HepG2 (cell line): ENCODE results near the gene NMRAL1. TPM values are rescaled to one million over a fixed set of nuclear protein-coding genes. Genes with fewer than 3 reads are reported as not detected.
A peak's percentile ranks its signal among the peaks of the same experiment; 100 is the strongest.

Source experiments
- ATAC-seq: fragments of 200-7000 bp; cut with Tn5 transposase; 3 replicates; pipeline ENCODE4 v1.9.1; 2020; ENCODE audit warnings: mild to moderate bottlenecking, moderate library complexity
- BruUV-seq: library from RNA; stranded (reverse); fragments of 400-500 nt; replicated peaks from 2 replicates; lab custom pipeline; 2021; lab: Mats Ljungman, UMichigan
- CTCF ChIA-PET: fragments of 300-600 bp; formaldehyde crosslinking; extraction: SDS; loops from one replicate; lab custom pipeline; 2021; ENCODE audit warnings: low total read pairs, inconsistent platforms, low intra/inter-chr PET ratio; lab: Yijun Ruan, JAX
- POLR2A ChIA-PET: fragments of 350-600 bp; sonication (Branson Sonifier 250); formaldehyde crosslinking; loops from one replicate; lab custom pipeline; 2020; ENCODE audit warnings: antibody characterized with exemption, inconsistent platforms; lab: Yijun Ruan, JAX
- DNase-seq: peaks from one replicate; pipeline ENCODE4 v3.0.0-alpha.2; 2015; ENCODE audit warnings: low spot score
- FAIRE-seq: peaks from 3 replicates; lab custom pipeline; 2011; peaks lifted over from hg19 to GRCh38; lab: Jason Lieb, UNC
- H2AFZ ChIP-seq: one replicate; pipeline ENCODE4 v1.6.1; 2011; ENCODE audit warnings: low read length, inconsistent platforms
- H3K27ac ChIP-seq: fragments of 300-600 bp; 3 replicates; pipeline ENCODE4 v1.8.0; 2011; ENCODE audit warnings: mixed run types, mild to moderate bottlenecking, mixed read lengths, low read length, inconsistent platforms; ENCODE audit not compliant: insufficient read depth; ENCODE audit errors: extremely low read length
- H3K27me3 ChIP-seq, 2 experiments: fragments of 200-600 bp in 1 of 2; 2 replicates in 1 of 2; 3 replicates in 1 of 2; pipeline versions ENCODE4 v1.6.0 to v1.8.0; 2011; ENCODE audit warnings: low read length in 2 of 2, mild to moderate bottlenecking in 2 of 2, moderate library complexity in 2 of 2, inconsistent platforms in 1 of 2; ENCODE audit not compliant: insufficient read depth in 2 of 2, control insufficient read depth in 1 of 2
- H3K36me3 ChIP-seq, 2 experiments: fragments of 200-600 bp in 1 of 2; replicated peaks in 1 of 2; 2 replicates in 1 of 2; 3 replicates in 1 of 2; pipeline versions ENCODE4 v1.5.1 to v1.8.0; 2011; ENCODE audit warnings: low read length in 2 of 2, inconsistent platforms in 1 of 2; ENCODE audit not compliant: insufficient read depth in 2 of 2, control insufficient read depth in 1 of 2
- H3K4me1 ChIP-seq: 2 replicates; pipeline ENCODE4 v1.5.1; 2012; ENCODE audit warnings: low read length, inconsistent platforms; ENCODE audit not compliant: insufficient read depth
- H3K4me2 ChIP-seq: 2 replicates; pipeline ENCODE4 v1.6.0; 2011; ENCODE audit warnings: low read depth, low read length, inconsistent platforms
- H3K4me3 ChIP-seq, 3 experiments: fragments of 200-600 bp in 1 of 3; sonication (generic), shearing (Covaris generic) in 1 of 3; replicated peaks in 1 of 3; 2 replicates each; pipeline ENCODE4 v1.5.1; 2011 to 2016; ENCODE audit warnings: low read length in 3 of 3, inconsistent platforms in 2 of 3, low read depth in 2 of 3, mild to moderate bottlenecking in 2 of 3, control low read depth in 1 of 3, mixed read lengths in 1 of 3; ENCODE audit not compliant: insufficient read depth in 1 of 3
- H3K79me2 ChIP-seq: one replicate; pipeline ENCODE4 v1.6.1; 2011; ENCODE audit warnings: low read length, inconsistent platforms; ENCODE audit not compliant: insufficient read depth
- H3K9ac ChIP-seq: 2 replicates; pipeline ENCODE4 v1.6.0; 2011; ENCODE audit warnings: mild to moderate bottlenecking, low read depth, low read length, inconsistent platforms; ENCODE audit not compliant: insufficient read depth
- H3K9me3 ChIP-seq: 2 replicates; pipeline ENCODE4 v1.5.1; 2012; ENCODE audit warnings: mild to moderate bottlenecking, low read length
- H4K20me1 ChIP-seq: 2 replicates; pipeline ENCODE4 v1.6.0; 2011; ENCODE audit warnings: inconsistent platforms, mild to moderate bottlenecking, low read length, moderate library complexity; ENCODE audit not compliant: insufficient read depth
- AGO2 ChIP-seq: fragments of 200-400 bp; formaldehyde crosslinking; optimal IDR thresholded peaks from 2 replicates; pipeline ENCODE3; 2017; ENCODE audit warnings: mild to moderate bottlenecking, low read depth, low read length, moderate library complexity
- KAT7 ChIP-seq: IDR thresholded peaks from 2 replicates; pipeline ENCODE4 v1.6.1; 2018; ENCODE audit warnings: borderline replicate concordance, missing compliant biosample characterization
- ZBTB38 ChIP-seq: sonication (generic); formaldehyde crosslinking; IDR thresholded peaks from 2 replicates; pipeline ENCODE4 v1.5.1; 2020; ENCODE audit warnings: mild to moderate bottlenecking, missing genetic modification reagents
- ZNF687 ChIP-seq: sonication (generic); formaldehyde crosslinking; IDR thresholded peaks from 2 replicates; pipeline ENCODE4 v1.5.1; 2020; ENCODE audit warnings: mild to moderate bottlenecking, missing genetic modification reagents, moderate library complexity
- WGBS: methylation state at CpG from one replicate; pipeline ENCODE4 v1.1.6; 2017; ENCODE audit warnings: low lambda C conversion rate; 5-methylcytosine and 5-hydroxymethylcytosine counted together
- in situ Hi-C: cut with HindIII; loops from 2 replicates; pipeline ENCODE4 v1.10.0; 2017; ENCODE audit warnings: low pct_unique_long_range_greater_than_20kb; ENCODE audit not compliant: extremely low pct_ligation_motif_present
- intact Hi-C: fragments of 100-400 bp; cut with micrococcal nuclease; formaldehyde crosslinking; loops from one replicate; pipeline ENCODE4 v1.10.0; 2022; ENCODE audit not compliant: unreplicated experiment
- polyA plus RNA-seq, 8 experiments: library from polyadenylated mRNA; depleted of rRNA in 3 of 8; stranded (reverse) in 7 of 8; unstranded in 1 of 8; fragments of >200 nt; fragmentation: Illumina TruSeq in 4 of 8; extraction: Trizol in 4 of 8; gene quantifications; 2 replicates each; pipeline versions ENCODE4 v1.2.1 to v1.2.3, GENCODE V29; 2011 to 2016; ENCODE audit warnings: low read depth in 4 of 8, missing spikeins in 1 of 8, mixed read lengths in 1 of 8; ENCODE audit not compliant: insufficient read depth in 1 of 8
- total RNA-seq, 5 experiments: library from RNA; depleted of rRNA; stranded (reverse); fragments of >200 nt; fragmentation: Illumina TruSeq; extraction: Trizol; gene quantifications; 2 replicates each; pipeline ENCODE4 v1.2.3, GENCODE V29; 2016; ENCODE audit warnings: low read depth in 1 of 5
- TF ChIP-seq, protein P1 (sequence below): sonication (generic); formaldehyde crosslinking; conservative IDR thresholded peaks from 2 replicates; pipeline ENCODE4 v1.4.0; 2020; ENCODE audit warnings: mild to moderate bottlenecking, missing genetic modification reagents, moderate library complexity

NMRAL1 gene
- total and polyA plus RNA-seq, 2 of the 13 experiments (the other 11 are each of a cell fraction or from before 2014, with no cell fraction given), result 30.8 to 33.1 TPM

DNA sequence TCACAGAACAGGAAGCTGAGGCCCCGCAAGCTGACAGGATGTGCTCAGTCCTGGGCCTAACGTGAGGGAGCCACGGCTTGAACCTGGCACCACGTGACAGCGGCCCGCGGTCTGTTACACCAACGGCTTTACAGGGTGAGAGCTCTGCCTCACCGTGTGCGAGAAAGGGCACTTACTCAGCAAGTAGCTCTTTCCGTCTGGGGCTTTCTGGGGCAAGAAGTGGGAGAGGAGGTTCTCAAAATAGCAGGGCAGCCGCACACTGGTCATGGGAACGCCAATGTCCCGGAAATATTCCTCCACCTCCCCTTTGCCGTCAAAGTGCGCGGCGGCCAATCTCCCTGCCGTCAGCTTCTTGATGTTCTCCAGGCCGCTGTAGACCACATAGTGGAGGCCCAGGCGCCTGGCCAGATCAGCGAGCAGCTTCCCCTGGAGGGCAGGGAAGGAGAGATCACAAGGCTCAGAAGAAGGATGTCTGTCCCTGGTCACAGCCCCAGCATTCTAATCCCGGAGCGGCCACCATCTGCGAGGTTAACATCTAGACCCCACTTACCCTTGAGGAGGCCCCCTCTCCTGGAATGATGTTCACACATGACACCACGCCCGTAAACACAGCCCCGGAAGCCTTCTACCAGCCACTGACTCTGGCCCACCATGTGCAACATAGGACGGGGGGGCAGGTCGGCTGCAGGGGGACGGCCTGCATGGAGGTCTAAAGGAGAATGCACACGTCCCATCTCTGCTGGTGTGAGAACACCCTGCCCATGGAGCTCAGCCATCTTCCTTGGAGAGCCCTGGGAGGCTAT lies 8.2 kb downstream of the NMRAL1 start:
- Histone ChIP-seq H3K4me3 (no peak overlapping the region), H3K4me2 (no peak overlapping the region), H3K9me3 (no peaks in the 10 kb centered on the region), H4K20me1 (no peaks in the 10 kb centered on the region), H2AFZ (no peak overlapping the region), H3K27me3 (no peaks in the 10 kb centered on the region), H3K9ac (no peak overlapping the region), H3K79me2 (no peaks in the 10 kb centered on the region), H3K36me3 (peaks cover 0 to 12% of the 10 kb centered on the region in 2 experiments; a peak in 3 of 5 replicates), H3K27ac (no peak overlapping the region), H3K4me1 (peaks cover 41% of the 10 kb centered on the region)
- POLR2A ChIA-PET, result interaction anchor here (1.6 kb wide), 1 partner anchor 10 kb away, joined by 4 read pairs; the partner anchor contains the start of gene HMOX2
- DNase-seq, result no peak
- WGBS, result 97% methylated on average over 16 of the region's 32 CpGs
- CTCF ChIA-PET, result no interaction called here
- intact Hi-C loops, result no loop called here
- in situ Hi-C loops, result no loop called here
- BruUV-seq, result no TSS peak
- no peak for FAIRE-seq
- ATAC-seq, result no peak
- TF ChIP-seq AGO2 (peak; percentile 10), KAT7 (CRISPR knock-in tag) (no peak)
- TF ChIP-seq, all 625 proteins: peak for 1

DNA sequence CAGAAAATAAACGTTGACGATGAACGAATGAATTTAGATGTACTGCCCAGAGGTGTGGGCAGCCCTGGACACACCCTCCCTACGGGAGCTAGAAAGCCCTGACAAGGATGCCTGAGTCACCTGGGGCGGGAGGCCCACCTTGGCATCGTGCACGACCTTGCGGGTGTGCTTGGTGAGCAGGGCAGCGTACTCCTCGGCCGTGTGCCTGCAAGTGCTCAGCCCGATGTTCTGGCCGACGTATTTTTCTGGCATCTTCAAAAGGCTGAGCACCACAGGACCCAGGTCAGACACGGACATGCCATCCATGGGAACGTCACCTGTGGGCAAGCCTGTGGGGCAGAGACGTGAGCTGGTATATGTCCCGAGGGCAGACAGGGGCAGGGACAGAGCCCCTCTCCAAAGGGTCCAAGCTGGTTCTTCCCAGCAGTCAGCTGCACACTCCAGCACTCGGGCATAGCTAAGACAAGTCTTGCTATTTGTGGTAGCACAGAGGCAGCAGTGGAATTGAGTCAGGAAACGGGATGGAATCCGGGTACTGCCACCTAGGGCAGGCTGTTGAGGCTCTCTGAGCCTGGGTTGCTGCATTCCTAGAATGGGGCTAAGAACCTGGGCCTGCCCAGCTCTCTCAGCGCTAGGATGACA lies 10.8 kb downstream of the NMRAL1 start:
- POLR2A ChIA-PET, result interaction anchor here (8.2 kb wide), 1 partner anchor 10 kb away, joined by 175 read pairs; the partner anchor contains the start of genes HMOX2 and NMRAL1
- intact Hi-C loops, result no loop called here
- Histone ChIP-seq H3K79me2 (no peaks in the 10 kb centered on the region), H3K36me3 (peaks cover 0 to 9% of the 10 kb centered on the region in 2 experiments; a peak in 3 of 5 replicates), H3K4me2 (no peak overlapping the region), H2AFZ (no peak overlapping the region), H4K20me1 (no peaks in the 10 kb centered on the region), H3K4me3 (no peak overlapping the region), H3K27ac (no peak overlapping the region), H3K9ac (no peak overlapping the region), H3K4me1 (peaks cover 59% of the 10 kb centered on the region), H3K27me3 (no peaks in the 10 kb centered on the region), H3K9me3 (no peaks in the 10 kb centered on the region)
- ATAC-seq (no peak), FAIRE-seq (no peak), DNase-seq (no peak)
- TF ChIP-seq ZBTB38 (CRISPR knock-in tag) (0 out of 2 replicates have a peak, but pooled peaks have one; percentile 27), ZNF687 (CRISPR knock-in tag) (peak; percentile 17; the same call in 1 of the 2 replicates)
- TF ChIP-seq, protein P1, sequence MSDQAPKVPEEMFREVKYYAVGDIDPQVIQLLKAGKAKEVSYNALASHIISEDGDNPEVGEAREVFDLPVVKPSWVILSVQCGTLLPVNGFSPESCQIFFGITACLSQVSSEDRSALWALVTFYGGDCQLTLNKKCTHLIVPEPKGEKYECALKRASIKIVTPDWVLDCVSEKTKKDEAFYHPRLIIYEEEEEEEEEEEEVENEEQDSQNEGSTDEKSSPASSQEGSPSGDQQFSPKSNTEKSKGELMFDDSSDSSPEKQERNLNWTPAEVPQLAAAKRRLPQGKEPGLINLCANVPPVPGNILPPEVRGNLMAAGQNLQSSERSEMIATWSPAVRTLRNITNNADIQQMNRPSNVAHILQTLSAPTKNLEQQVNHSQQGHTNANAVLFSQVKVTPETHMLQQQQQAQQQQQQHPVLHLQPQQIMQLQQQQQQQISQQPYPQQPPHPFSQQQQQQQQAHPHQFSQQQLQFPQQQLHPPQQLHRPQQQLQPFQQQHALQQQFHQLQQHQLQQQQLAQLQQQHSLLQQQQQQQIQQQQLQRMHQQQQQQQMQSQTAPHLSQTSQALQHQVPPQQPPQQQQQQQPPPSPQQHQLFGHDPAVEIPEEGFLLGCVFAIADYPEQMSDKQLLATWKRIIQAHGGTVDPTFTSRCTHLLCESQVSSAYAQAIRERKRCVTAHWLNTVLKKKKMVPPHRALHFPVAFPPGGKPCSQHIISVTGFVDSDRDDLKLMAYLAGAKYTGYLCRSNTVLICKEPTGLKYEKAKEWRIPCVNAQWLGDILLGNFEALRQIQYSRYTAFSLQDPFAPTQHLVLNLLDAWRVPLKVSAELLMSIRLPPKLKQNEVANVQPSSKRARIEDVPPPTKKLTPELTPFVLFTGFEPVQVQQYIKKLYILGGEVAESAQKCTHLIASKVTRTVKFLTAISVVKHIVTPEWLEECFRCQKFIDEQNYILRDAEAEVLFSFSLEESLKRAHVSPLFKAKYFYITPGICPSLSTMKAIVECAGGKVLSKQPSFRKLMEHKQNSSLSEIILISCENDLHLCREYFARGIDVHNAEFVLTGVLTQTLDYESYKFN (CRISPR knock-in tag), result no peak
- WGBS, result 93% methylated on average over 21 of the region's 22 CpGs
- in situ Hi-C loops, result no loop called here
- CTCF ChIA-PET, result no interaction called here
- BruUV-seq, result no TSS peak
